RWPE1 (cell line): ENCODE results near the gene STK4.

Experiments
- CTCF ChIA-PET: fragments of 350-600 bp; sonication (Branson Sonifier 250); formaldehyde crosslinking; extraction: SDS; loops from one replicate; lab custom pipeline; 2021; lab: Yijun Ruan, JAX
- POLR2A ChIA-PET: fragments of 400-600 bp; formaldehyde crosslinking; extraction: SDS; loops from one replicate; lab custom pipeline; 2020; ENCODE audit warnings: antibody characterized with exemption; ENCODE audit not compliant: low non-redundant PET; lab: Yijun Ruan, JAX
- DNase-seq: peaks from one replicate; pipeline ENCODE4 v3.0.0; 2012; ENCODE audit warnings: low spot score
- H3K27ac ChIP-seq: fragments of 450-650 bp; 2 replicates; pipeline ENCODE4 v1.5.1; 2017
- CTCF ChIP-seq: fragments of 450-650 bp; conservative IDR thresholded peaks from 2 replicates; pipeline ENCODE4 v1.5.1; 2017; ENCODE audit warnings: low read depth, mild to moderate bottlenecking

The STK4 gene

GRCh38 chr20:44981736-44982406 is 15.6 kb downstream of the STK4 start:
- no peak for DNase-seq
- no peak overlapping the region for H3K27ac ChIP-seq
- TF ChIP-seq CTCF: no peak
- POLR2A ChIA-PET: no interaction called here
- CTCF ChIA-PET: interaction anchor here (0.7 to 1.1 kb wide), 3 partner anchors 11 to 108 kb away, joined by 3 to 7 read pairs (median 5); no protein-coding TSS in a partner anchor

- ChIA-PET POLR2A (no interaction called here), CTCF (no interaction called here)
- TF ChIP-seq CTCF: no peak
- DNase-seq: no peak
- H3K27ac ChIP-seq: no peak overlapping the region
These were observed 16.9 kb downstream of the STK4 start for GRCh38 chr20:44983093-44983674.

DNA sequence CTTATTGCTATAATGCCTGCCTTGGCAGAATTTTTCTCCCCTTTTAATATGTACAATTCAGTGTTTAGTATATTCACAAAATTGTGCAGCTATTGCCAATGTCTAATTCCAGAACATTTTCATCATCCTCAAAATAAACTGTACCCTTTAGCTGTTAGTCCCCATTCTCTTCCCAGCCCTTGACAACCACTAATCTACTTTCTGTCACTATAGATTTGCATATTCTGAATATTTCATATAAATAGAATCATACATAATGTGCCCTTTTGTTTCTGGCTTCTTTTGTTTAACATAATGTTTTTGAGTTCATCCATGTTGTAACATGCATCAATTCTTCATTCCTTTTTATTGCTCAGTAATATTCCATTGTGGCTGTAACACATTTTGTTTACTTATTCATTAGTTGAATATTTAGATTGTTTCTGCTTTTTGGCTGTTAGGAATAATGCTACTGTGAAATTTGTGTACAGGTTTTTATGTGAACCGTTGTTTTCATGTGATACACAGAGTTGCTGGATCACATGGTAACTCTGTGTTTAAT is 22.4 kb downstream of the STK4 start:
- H3K27ac ChIP-seq: no peak overlapping the region
- ChIA-PET CTCF (no interaction called here), POLR2A (no interaction called here)
- TF ChIP-seq CTCF: no peak
- no peak for DNase-seq

DNA sequence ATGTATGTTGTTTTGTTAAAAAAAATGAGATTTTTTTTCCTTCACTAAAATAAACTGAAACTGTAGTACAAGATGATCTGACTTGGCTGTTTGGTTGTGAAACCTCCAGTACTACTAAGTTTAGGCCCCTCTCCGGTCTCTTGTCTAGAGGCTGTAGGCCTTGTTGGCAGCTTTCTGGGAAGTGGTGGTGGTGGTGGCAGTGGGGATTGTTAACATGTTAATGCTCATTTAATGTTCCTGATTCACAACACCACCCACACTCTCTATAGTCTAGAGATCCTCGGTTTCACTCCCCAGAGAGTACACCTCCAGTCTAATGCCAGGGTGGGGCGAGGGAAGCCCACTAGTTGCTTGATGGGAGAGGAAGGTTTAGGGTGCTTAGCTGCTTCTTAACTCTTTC is 24.1 kb downstream of the STK4 start:
- DNase-seq: peak; percentile 54
- no peak for TF ChIP-seq CTCF
- POLR2A ChIA-PET: no interaction called here
- H3K27ac ChIP-seq: no peak overlapping the region
- CTCF ChIA-PET: interaction anchor here (0.6 to 2.4 kb wide), 2 partner anchors 53 to 54 kb away, joined by 4 to 7 read pairs; no protein-coding TSS in a partner anchor

DNA sequence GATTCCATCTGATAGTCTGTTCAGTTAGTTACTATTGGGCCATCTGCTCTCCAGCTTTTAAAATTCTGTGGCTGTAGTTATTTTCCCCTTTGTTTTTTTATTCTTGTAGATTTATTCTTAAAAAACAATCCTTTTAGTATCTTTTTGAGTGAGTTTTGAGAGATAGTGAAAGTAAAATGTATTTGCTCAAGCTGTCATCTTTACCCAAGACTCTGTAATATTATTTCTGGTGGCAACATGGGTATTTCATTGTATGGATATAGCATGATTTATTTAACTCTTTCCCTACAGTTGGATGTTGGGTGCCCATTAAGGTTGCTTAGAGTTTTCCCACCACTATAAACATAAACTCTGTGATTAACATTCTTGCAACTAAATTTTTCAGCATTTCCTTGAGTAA is 24.6 kb downstream of the STK4 start:
- POLR2A ChIA-PET: no interaction called here

More for the DNA sequence above, 24.6 kb downstream of the STK4 start:
- CTCF ChIA-PET: interaction anchor here (0.6 to 2.4 kb wide), 3 partner anchors 53 to 923 kb away, joined by 3 to 7 read pairs (median 4); no protein-coding TSS in a partner anchor
- DNase-seq: no peak
- no peak for TF ChIP-seq CTCF
- H3K27ac ChIP-seq: no peak overlapping the region
